ENCODE results near the gene SPP1. TPM values are rescaled to one million over a fixed set of nuclear protein-coding genes. Genes with fewer than 3 reads are reported as not detected.
A peak's percentile ranks its signal among the peaks of the same experiment; 100 is the strongest.
"Not testable (repeated sequence)": the region's sequence is repeated elsewhere in the genome, so short reads cannot be mapped to it uniquely, and the experiment has no call there.

SPP1 gene
- total RNA-seq, result not detected in 2 replicates
- polyA plus RNA-seq (2012), result 0.49 TPM

DNA sequence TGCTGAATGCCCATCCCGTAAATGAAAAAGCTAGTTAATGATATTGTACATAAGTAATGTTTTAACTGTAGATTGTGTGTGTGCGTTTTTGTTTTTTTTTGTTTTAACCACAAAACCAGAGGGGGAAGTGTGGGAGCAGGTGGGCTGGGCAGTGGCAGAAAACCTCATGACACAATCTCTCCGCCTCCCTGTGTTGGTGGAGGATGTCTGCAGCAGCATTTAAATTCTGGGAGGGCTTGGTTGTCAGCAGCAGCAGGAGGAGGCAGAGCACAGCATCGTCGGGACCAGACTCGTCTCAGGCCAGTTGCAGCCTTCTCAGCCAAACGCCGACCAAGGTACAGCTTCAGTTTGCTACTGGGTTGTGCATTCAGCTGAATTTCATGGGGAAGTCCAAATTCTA, at the start of gene SPP1:
Gene SPP1 (plus strand): TSS at position 249 of the 400 bp plus-strand sequence. CDS start 1,182 bp downstream, outside the sequence.
- DNase-seq (ENCODE audit: low read depth), result peak; percentile 25

DNA sequence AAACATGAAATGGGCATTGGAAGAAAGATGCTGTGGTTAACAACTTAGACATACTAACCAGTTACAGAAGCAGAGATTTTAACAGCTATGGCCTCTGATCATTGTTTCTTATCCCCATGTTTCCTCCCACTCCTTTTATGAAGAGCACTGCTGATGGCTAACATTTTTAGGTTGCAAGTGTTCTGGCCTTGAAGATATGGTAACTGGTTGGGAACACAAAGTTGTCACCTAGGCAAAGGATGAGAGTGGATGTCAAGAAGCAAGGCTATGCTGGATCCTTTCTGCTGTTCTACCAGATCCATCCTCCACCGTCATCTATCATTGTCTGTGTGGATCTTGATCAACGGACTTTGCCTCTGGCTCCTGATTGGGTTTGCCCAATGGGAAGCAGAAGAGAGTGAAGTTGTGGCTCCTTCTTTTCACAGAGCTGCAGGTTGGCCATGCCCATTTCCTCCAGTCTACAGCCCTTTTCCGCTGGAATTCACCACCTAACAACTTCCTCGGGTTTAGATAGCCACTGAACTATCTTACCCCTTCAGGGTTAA, 48.9 kb upstream of the SPP1 start:
- DNase-seq (ENCODE audit: low read depth), result no peak

DNA sequence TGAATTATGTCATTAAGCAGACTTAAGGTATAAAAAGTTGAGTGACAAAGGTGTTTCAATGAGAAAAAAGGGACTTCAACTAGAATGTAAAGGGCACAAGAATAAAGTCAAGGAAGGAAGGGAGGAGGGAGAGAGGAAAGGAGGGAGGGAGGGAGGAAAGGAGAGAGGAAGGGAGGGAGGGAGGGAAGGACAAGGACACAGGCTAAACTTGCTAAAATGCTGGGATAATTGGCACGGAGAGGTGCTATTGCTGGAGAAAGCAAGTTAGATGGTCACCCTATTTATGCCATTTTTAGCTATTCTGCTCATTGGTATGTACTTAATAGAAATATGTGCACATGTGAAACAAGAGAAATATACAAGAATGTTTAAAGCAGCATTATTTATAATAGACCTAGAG, 44.9 kb upstream of the SPP1 start:
- no peak for DNase-seq (ENCODE audit: low read depth)

DNA sequence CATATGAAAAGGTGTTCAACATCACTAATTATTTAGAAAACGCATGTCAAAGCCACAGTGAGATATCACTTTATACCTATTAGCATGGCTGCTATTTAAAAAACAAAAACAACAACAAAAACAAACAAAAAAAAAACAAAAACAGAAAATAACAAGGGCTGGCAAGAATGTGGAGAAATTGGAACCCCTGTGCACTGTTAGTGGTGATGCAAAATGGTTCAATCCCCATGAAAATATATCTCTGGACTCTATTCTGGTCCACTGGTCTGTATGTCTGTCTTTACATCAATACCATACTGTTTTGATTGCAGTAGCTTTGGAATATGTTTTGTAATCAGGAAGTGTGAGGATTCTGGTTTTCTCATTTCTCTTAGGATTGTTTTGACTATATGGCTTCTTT, 43.6 kb upstream of the SPP1 start:
- DNase-seq (ENCODE audit: low read depth), result no peak

DNA sequence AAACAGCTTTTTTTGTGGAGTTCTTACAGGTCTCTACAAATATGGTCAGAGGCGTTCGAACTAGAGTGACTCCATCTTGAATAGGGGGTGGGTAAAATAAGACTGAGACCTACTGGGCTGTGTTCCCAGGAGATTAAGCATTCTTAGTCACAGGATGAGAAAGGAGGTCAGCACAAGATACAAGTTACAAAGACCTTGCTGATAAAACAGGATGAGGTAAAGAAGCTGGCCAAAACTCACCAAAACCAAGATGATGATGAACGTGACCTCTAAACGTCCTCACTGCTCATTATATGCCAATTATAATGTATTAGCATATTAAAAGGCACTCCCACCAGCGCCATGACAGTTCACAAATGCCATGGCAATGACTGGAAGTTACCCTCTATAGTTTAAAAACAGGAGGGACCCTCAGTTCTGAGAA, 42.8 kb upstream of the SPP1 start:
- DNase-seq (ENCODE audit: low read depth), result no peak

DNA sequence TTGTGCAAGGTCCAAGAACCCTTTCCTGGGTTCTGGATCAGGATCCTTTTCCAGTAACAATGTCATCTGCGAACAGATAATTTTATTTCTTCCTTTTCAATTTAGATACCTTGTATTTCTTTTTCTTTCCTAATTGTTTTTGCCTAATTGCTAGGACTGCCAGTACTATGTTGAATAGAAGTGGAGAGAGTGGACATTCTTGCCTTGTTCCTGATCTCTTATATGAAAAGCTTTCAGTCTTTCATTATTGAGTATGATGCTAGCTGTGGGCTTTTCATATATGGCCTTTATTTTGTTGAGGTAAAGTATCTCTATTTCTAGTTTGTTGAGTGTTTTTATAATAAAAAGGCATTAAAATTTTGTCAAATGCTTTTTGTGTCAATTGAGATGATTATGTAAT, 42.2 kb upstream of the SPP1 start:
- no peak for DNase-seq (ENCODE audit: low read depth)

DNA sequence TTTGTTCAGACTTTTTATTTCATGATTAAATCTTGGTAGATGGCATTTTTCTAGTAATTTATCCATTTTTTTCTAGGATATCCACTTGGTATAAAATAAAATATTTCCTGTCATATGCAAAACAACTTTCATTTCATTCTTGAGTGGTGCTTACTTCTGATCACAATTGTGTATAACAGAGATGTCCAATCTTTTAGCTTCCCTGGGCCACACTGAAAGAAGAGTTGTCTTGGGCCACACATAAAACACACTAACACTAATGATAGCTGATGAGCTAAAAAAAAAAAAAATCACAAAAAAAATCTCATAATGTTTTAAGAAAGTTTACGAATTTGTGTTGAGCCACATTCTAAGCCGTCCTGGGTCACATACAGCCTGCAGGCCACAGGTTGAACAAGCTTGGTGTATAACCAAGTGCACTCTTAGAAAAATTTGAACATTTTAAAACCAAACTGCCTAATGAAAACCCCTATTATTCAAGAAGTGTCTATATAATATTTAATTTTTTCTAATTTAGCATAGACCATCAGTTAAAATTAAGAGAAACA, 41.3 kb upstream of the SPP1 start:
- no peak for DNase-seq (ENCODE audit: low read depth)

DNA sequence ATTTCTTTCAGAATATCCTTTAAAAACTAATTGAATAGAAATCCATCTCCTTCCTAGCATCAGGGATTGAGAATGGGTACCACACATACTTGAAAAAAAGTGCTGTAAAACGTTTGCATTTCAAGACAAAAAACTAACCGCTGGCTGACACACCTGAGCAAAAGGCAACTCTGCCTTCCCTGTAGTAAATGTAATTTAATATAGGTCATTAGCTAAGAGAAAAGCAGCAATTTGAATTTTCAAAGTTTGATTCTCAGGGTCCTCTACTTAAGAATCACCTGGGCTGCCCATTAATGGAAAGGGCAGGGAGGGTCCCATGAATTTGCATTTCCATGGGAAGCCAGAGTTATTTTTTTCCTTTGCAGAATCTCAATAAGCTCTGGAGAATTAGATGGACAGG, 40.5 kb upstream of the SPP1 start:
- no peak for DNase-seq (ENCODE audit: low read depth)

DNA sequence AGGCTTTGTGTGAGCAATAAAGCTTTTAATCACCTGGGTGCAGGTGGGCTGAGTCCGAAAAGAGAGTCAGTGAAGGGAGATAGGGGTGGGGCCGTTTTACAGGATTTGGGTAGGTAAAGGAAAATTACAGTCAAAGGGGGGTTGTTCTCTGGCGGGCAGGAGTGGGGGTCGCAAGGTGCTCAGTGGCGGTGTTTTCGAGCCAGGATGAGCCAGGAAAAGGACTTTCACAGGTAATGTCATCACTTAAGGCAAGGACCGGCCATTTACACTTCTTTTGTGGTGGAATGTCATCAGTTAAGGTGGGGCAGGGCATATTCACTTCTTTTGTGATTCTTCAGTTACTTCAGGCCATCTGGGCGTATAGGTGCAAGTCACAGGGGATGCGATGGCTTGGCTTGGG, 39.6 kb upstream of the SPP1 start:
- DNase-seq (ENCODE audit: low read depth), result not testable (repeated sequence)

DNA sequence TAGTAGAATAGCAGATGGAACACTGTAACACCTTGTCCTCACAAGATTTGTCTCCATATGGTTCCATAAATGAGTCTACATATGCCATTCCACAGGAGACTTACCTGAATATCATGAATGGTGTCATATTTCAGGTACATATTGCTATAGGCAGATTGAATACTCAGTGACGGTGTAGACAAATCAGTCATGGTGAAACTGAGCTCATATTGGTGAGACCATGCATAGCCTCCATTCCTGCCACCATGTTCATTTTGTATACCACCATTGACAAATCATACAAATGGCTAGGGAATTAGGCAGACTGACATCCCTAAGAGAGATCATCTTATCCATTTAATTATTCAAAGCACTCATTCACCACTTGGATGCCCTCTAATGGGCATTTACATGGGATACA, 38.0 kb upstream of the SPP1 start:
- DNase-seq (ENCODE audit: low read depth), result no peak

DNA sequence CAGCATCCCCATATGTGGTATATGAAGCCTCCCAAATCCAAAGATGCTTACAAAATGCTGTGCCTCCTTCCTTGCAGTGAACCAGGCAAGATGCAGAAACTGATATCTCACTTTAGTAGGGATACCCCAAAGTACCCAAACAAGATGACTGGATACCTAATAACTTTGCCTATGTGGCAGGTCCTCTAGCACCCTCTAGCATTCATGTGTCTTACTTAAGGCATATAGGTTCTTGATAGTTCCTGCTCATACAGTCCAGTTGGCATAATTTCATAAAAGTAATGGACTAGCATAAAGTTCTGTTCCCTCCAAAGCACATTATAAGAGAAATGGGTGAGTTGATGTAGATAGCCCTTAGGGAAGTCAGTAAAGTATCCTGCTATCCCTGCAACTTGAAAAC, 36.8 kb upstream of the SPP1 start:
- DNase-seq (ENCODE audit: low read depth), result no peak

DNA sequence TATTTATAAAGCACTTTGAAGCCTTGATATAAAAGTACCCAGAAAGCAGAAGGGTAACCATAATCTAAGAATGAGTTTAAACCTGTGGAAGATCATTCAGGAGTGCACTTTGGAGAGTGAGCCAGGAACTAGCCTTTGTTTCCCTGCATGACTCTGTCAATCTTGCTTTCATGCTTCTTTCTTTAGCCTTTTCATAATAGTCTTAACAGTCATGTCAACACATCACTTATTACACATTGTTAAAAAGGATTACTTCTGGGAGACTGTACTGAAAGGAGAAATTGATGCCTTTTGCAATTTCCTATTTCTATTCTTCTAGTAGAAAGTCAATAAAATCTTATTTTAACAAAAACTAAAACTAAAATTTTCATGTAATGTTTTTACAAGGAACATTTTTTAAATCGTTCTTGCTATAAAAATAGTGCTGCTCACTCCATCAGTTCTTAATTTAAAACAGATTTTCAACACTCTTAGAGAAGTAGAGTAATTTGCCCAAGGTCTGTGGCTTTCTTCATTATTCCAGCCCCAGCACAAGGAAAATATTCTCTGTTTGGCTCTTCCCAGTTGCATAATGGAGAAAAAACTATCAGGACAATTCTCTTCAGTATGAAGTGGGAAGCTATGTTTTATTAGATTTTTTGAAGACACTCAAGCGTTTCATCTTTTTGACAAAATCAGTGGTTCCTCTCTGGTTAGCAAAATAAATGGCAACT, 35.4 kb upstream of the SPP1 start:
- DNase-seq (ENCODE audit: low read depth), result no peak

DNA sequence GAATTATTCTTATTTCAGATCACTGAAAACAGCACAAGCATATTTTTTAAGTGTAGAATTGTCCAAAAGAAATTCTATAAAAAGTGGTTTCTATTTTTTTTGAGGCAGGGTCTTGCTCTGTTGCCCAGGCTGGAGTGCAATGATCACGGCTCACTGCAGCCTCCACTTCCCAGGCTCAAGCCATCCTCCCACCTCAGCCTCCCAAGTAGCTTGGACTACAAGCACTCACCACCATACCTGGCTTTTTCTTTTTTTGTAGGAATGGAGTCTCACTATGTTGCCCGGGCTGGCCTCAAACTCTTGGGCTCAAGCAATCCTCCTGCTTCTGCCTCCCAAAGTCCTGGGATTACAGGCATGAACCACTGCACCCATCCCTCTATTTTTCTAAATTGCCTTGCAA, 34.7 kb upstream of the SPP1 start:
- DNase-seq (ENCODE audit: low read depth), result not testable (repeated sequence)

DNA sequence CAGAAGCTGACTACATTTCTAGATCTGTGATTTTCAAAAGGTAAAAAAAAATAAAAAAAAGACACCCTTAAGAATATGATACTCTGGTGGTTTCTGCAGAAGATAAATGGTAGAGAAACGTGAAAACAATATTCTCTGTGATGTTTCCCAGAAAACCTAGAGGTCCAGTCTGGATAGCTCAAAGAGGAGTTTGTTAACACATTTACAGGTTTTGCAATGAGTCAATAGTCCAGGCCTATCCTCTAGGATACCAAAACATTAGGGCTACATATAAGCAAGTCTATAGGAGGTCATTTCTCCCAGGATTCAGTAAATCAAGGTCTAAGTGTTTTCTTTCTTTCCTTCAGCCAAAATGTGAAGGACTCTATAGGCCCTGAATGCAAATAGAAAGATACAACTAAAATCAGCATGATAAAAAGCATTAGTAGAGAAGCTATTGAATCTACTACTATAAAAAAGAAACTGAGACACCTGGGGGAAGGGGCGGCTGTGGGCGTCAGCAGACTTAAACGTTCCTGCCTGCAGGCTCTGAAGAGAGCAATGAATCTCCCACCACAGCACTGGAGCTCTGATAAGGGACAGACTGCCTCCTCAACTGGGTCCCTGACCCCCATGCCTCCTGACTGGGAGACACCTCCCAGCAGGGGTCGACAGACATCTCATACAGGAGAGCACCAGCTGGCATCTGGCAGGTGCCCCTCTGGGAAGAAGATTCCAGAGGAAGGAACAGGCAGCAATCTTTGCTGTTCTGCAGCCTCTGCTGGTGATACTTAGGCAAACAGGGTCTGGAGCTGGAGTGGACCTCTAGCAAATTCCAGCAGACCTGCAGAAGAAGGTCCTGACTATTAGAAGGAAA, 33.7 kb upstream of the SPP1 start:
- no peak for DNase-seq (ENCODE audit: low read depth)

DNA sequence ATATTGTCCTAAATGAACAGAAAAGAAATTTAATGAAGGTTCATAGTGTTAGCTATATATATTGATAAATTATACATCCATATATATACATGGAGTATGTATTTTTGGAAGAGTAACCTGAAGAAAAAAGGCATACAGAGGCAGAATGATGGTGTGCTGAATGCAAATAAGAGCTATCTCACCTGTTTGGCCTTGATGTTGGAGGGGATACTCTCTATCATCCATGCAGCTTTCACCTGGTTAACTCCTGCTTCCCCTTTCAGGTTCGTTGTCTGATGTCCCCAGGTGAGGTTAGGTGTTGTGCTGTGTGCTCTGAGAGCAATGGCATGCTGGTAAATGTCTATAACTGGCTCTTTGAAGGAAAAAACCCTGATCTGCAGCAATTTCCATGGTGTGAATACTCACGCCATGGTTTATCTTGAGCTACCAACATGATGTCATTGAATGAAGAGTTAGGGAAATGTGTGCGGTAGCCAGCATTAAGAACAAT, 31.8 kb upstream of the SPP1 start:
- DNase-seq (ENCODE audit: low read depth), result no peak

DNA sequence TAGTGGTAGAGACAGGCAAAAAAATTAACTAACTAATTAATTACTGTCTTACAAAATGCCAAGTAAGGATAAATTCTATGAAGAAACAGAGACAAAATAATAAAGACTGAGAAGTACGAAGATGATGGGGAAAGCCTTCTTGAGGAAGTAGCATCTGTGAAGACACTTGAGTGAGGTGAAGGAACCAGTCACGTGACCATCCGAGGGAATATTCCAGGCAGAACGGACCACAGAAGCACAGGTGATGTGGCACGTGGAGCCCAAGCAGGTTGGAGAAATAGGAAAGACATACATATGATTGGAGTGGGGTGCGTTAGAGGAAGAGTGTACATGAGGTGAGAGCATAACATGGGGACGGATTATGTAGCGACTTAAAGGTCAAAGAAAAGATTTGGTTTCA, 30.5 kb upstream of the SPP1 start:
- no peak for DNase-seq (ENCODE audit: low read depth)

DNA sequence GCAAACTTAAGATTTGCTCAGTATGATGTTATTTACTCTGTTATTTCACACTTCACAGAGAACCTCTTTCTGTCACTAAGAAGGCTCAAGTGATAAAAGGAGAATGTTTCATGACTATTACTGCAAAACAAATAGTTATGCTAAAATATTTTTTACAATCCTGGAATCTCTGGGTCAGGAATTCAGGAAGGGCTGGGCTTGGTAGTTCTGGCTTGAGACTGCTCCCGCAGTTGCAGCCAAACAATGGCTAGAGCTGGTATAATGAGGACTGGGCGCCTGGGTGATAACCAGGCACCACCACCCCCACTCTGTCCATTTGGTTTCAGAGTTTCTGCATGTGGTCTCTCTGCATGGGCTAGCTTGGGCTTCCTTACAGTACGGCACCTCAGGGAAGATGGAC, 28.7 kb upstream of the SPP1 start:
- no peak for DNase-seq (ENCODE audit: low read depth)

DNA sequence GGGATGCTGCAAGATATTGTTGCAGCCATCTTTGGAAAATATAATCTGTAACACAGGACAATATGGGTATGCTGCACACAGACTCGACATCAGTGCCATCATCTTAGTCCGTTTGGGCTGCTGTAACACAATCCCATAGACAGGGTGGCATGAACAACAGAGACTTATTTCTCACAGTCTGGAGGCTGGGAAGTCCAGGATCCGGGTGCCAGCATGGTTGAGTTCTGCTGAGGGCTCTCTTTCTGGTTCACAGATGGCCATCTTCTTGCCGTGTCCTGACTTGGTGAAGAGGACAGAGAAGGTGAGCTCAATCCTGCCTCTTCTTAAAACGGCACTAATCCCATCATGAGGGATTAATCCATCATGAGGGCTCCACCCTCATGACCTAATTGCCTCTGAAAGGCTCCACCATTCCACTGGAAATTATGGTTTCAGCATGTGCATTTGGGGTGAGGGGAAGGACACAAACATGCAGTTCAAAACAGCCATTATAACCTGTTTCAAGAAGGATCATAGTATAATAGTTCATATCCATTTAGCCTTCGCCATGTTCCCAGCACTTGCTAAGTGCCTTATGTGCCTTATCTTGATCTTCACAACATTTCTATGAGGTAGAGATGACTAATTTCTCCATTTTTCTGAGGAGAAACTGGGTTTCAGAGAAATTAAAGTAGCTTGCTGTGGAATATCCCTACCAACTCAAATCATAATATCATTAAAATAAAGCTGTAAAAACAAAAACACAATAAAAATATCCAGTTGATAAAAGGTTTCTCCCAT, 27.9 kb upstream of the SPP1 start:
- DNase-seq (ENCODE audit: low read depth), result no peak

DNA sequence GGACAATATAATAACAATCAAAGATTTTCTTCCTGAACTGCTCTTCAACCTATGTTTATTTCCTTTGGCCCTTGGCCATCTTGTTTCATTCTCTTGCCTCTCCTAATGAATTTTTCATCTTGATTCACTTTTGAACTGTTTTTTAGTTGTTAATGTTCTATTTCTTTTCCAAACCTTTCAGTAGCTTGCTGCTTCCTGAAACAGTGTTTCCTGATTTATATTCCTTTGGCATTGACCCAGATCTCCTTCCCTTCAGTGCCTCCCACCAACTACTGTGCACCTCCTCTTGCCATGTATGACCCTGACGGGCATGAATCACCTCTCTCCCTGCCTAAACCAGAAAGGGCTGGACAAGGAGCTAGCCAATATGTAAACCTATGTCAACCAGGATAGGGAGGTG, 25.6 kb upstream of the SPP1 start:
- DNase-seq (ENCODE audit: low read depth), result no peak

DNA sequence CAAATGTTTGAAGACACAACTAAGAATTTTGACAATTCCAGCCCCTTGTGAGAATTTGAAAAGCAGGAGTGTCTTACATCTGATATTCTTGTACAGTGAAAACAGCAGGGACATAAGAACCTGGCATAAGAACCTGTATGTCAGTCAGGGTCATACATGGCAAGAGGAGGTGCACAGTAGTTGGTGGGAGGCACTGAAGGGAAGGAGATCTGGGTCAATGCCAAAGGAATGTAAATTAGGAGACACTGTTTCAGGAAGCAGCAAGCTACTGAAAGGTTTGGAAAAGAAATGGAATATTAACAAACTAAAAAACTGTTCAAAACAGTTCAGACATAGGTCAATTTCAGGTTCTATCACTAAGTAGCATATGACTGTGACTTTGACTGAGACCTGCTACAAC, 25.0 kb upstream of the SPP1 start:
- DNase-seq (ENCODE audit: low read depth), result no peak

DNA sequence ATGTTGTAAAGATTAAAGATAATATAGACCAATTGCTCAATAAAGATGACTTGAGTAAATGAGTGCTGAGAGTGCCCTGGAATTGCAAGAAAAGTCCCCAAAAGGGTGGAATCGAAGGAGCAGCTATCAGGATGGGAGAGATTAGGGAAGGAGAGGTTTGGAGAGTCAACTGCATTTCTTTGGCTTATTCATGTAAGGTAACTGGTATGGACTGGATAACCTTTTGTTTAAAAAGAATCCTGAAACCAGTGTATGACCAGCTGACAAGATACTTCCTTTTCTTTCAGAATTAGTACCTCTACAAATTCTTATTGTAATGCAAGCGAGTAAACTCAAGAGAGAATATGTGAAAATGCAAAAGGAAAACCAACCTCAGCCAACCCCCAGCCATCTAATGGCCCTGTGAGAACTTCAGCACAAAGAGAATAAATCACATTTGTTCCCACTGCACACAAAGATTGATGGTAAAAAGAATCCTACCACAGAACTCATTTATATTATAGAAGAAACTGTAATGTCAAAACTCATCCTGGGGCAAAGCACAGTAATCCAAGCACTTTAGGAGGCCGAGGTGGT, 24.5 kb upstream of the SPP1 start:
- no peak for DNase-seq (ENCODE audit: low read depth)
